ENCODE results near the gene ADAM22. TPM values are rescaled to one million over a fixed set of nuclear protein-coding genes. Genes with fewer than 3 reads are reported as not detected.
"Not testable (repeated sequence)": the region's sequence is repeated elsewhere in the genome, so short reads cannot be mapped to it uniquely, and the experiment has no call there.

ADAM22 gene
- under 1 TPM; 0.17 to 0.90 (median 0.46) TPM for polyA plus RNA-seq

GRCh38 chr7:87933953-87934698 lies at the start of gene ADAM22:
ADAM22 (plus strand) TSS chr7:87934251; CDS start chr7:87934466, 215 bp downstream.
- WGBS, 3 donors, result 0 to 1% (median 0%) methylated on average over 61 to 70 of the region's 70 CpGs
- H3K27ac ChIP-seq (ENCODE audit: low read depth, low read length), result no peak within 1 kb of the TSS

GRCh38 chr7:87885018-87885417 lies 49.0 kb upstream of the ADAM22 start:
- no peak overlapping the region for H3K27ac ChIP-seq (ENCODE audit: low read depth, low read length)
- 73 to 95% (median 90%) methylated on average over 2 of the region's 2 CpGs for WGBS, 3 donors

GRCh38 chr7:87886875-87887274 lies 47.2 kb upstream of the ADAM22 start:
- no peak overlapping the region for H3K27ac ChIP-seq (ENCODE audit: low read depth, low read length)

- 97 to 100% (median 98%) methylated on average over 2 of the region's 2 CpGs for WGBS, 3 donors
- no peak overlapping the region for H3K27ac ChIP-seq (ENCODE audit: low read depth, low read length)
These were observed 38.7 kb upstream of the ADAM22 start for GRCh38 chr7:87895363-87895762.

GRCh38 chr7:87899255-87899654 lies 34.8 kb upstream of the ADAM22 start:
- whole genome bisulfite sequencing, 3 donors, result 97 to 99% (median 97%) methylated on average over 2 of the region's 2 CpGs
- H3K27ac ChIP-seq (ENCODE audit: low read depth, low read length), result no peak overlapping the region

GRCh38 chr7:87907136-87907906 lies 26.7 kb upstream of the ADAM22 start:
- 93 to 95% (median 94%) methylated on average over 3 of the region's 3 CpGs for WGBS, 3 donors
- H3K27ac ChIP-seq (ENCODE audit: low read depth, low read length), result not testable (repeated sequence)

- 96 to 98% (median 97%) methylated on average over 4 of the region's 4 CpGs for WGBS, 3 donors
- not testable (repeated sequence) for H3K27ac ChIP-seq (ENCODE audit: low read depth, low read length)
These were observed 25.2 kb upstream of the ADAM22 start for GRCh38 chr7:87908814-87909213.

GRCh38 chr7:87912121-87912520 lies 21.9 kb upstream of the ADAM22 start:
- no peak overlapping the region for H3K27ac ChIP-seq (ENCODE audit: low read depth, low read length)
- 64 to 88% (median 81%) methylated on average over 4 of the region's 4 CpGs for WGBS, 3 donors

GRCh38 chr7:87918740-87919139 lies 15.3 kb upstream of the ADAM22 start:
- 40 to 71% (median 57%) methylated on average over 1 of the region's 1 CpG for WGBS, 3 donors
- no peak overlapping the region for H3K27ac ChIP-seq (ENCODE audit: low read depth, low read length)

GRCh38 chr7:87919875-87920274 lies 14.2 kb upstream of the ADAM22 start:
- 88 to 94% (median 90%) methylated on average over 6 of the region's 6 CpGs for WGBS, 3 donors
- H3K27ac ChIP-seq (ENCODE audit: low read depth, low read length), result no peak overlapping the region

GRCh38 chr7:87920578-87920977 lies 13.5 kb upstream of the ADAM22 start:
- WGBS, 3 donors, result 73 to 78% (median 78%) methylated on average over 5 of the region's 5 CpGs
- H3K27ac ChIP-seq (ENCODE audit: low read depth, low read length), result no peak overlapping the region

GRCh38 chr7:87922759-87923395 lies 11.2 kb upstream of the ADAM22 start:
- H3K27ac ChIP-seq (ENCODE audit: low read depth, low read length), result not testable (repeated sequence)
- 93 to 96% (median 94%) methylated on average over 8 of the region's 8 CpGs for WGBS, 3 donors

- WGBS, 3 donors, result 41 to 51% (median 49%) methylated on average over 6 of the region's 6 CpGs
- no peak overlapping the region for H3K27ac ChIP-seq (ENCODE audit: low read depth, low read length)
These were observed 7.2 kb upstream of the ADAM22 start for GRCh38 chr7:87926581-87927461.

- no peak overlapping the region for H3K27ac ChIP-seq (ENCODE audit: low read depth, low read length)
- 9 to 11% (median 10%) methylated on average over 9 of the region's 9 CpGs for WGBS, 3 donors
These were observed 472 bp upstream of the ADAM22 start for GRCh38 chr7:87933605-87933952.

GRCh38 chr7:87934699-87935383 lies 790 bp downstream of the ADAM22 start:
- WGBS, 3 donors, result 3 to 4% (median 3%) methylated on average over 44 to 47 of the region's 47 CpGs
- H3K27ac ChIP-seq (ENCODE audit: low read depth, low read length), result no peak overlapping the region

GRCh38 chr7:87935384-87935706 lies 1.3 kb downstream of the ADAM22 start:
- no peak overlapping the region for H3K27ac ChIP-seq (ENCODE audit: low read depth, low read length)
- 49 to 58% (median 55%) methylated on average over 8 of the region's 8 CpGs for WGBS, 3 donors

GRCh38 chr7:87941138-87941537 lies 7.1 kb downstream of the ADAM22 start:
- 90 to 94% (median 92%) methylated on average over 4 of the region's 4 CpGs for WGBS, 3 donors
- no peak overlapping the region for H3K27ac ChIP-seq (ENCODE audit: low read depth, low read length)

- WGBS, 3 donors, result 79 to 86% (median 86%) methylated on average over 3 of the region's 3 CpGs
- no peak overlapping the region for H3K27ac ChIP-seq (ENCODE audit: low read depth, low read length)
These were observed 10.5 kb downstream of the ADAM22 start for GRCh38 chr7:87944547-87944946.

All from adipose tissue (tissue), 3 donors.